Progenitor cell of endocrine pancreas (in vitro differentiated cells): ENCODE results near the gene GABRB3. TPM values are rescaled to one million over a fixed set of nuclear protein-coding genes. Genes with fewer than 3 reads are reported as not detected.

Experiments
- DNase-seq: peaks from one replicate; pipeline ENCODE4 v3.0.0; 2021; ENCODE audit warnings: low spot score; ENCODE audit not compliant: unreplicated experiment
- H3K27ac Mint-ChIP-seq: 2 replicates; pipeline ENCODE4 v1.8.0; 2021; ENCODE audit warnings: mild to moderate bottlenecking, moderate library complexity, mixed read lengths
- H3K27me3 Mint-ChIP-seq: 2 replicates; pipeline ENCODE4 v1.8.0; 2021; ENCODE audit warnings: mixed read lengths
- H3K36me3 Mint-ChIP-seq: 2 replicates; pipeline ENCODE4 v1.8.0; 2022; ENCODE audit warnings: mixed read lengths; ENCODE audit not compliant: insufficient read depth
- H3K4me1 Mint-ChIP-seq: 2 replicates; pipeline ENCODE4 v1.8.0; 2021; ENCODE audit warnings: low read depth, mixed read lengths
- H3K4me3 Mint-ChIP-seq: 2 replicates; pipeline ENCODE4 v1.8.0; 2021; ENCODE audit warnings: low read depth, mild to moderate bottlenecking, moderate library complexity, mixed read lengths
- H3K9me3 Mint-ChIP-seq: 2 replicates; pipeline ENCODE4 v1.8.0; 2021; ENCODE audit warnings: low read depth, mixed read lengths
- CTCF ChIP-seq: fragments of 200-600 bp; sonication (generic); IDR thresholded peaks from one replicate; pipeline ENCODE4 v1.5.0; 2021; ENCODE audit warnings: antibody characterized with exemption, mild to moderate bottlenecking; ENCODE audit not compliant: unreplicated experiment
- total RNA-seq: library from RNA; stranded (reverse); gene quantifications from 2 replicates; pipeline ENCODE4 v1.2.1, GENCODE V29; 2021

GABRB3 gene
- total RNA-seq, 1 donor from 2014 or later: 20.9 TPM

- H3K27ac Mint-ChIP-seq: no peak overlapping the region
- no peak for DNase-seq
- no peaks in the 10 kb centered on the region for H3K27me3 Mint-ChIP-seq
- no peak overlapping the region for H3K4me3 Mint-ChIP-seq
- peaks cover 2% of the 10 kb centered on the region for H3K36me3 Mint-ChIP-seq
- H3K9me3 Mint-ChIP-seq: peaks cover 8% of the 10 kb centered on the region
- no peak for TF ChIP-seq CTCF
- H3K4me1 Mint-ChIP-seq: no peaks in the 10 kb centered on the region
These were observed 151.1 kb downstream of the GABRB3 start for GRCh38 chr15:26621816-26622215.

GRCh38 chr15:26620528-26621458, 152.1 kb downstream of the GABRB3 start:
- Mint-ChIP-seq H3K9me3 (peaks cover 3% of the 10 kb centered on the region), H3K4me3 (no peak overlapping the region), H3K36me3 (peaks cover 2% of the 10 kb centered on the region), H3K27me3 (no peaks in the 10 kb centered on the region), H3K27ac (no peak overlapping the region), H3K4me1 (no peaks in the 10 kb centered on the region)
- no peak for TF ChIP-seq CTCF
- no peak for DNase-seq

GRCh38 chr15:26615927-26616302, 157.0 kb downstream of the GABRB3 start:
- TF ChIP-seq CTCF: no peak
- H3K4me1 Mint-ChIP-seq: no peaks in the 10 kb centered on the region
- H3K27ac Mint-ChIP-seq: no peak overlapping the region
- H3K27me3 Mint-ChIP-seq: no peaks in the 10 kb centered on the region
- H3K36me3 Mint-ChIP-seq: peaks cover 2% of the 10 kb centered on the region
- H3K9me3 Mint-ChIP-seq: peaks cover 3% of the 10 kb centered on the region
- DNase-seq: no peak
- no peak overlapping the region for H3K4me3 Mint-ChIP-seq

GRCh38 chr15:26615188-26615926, 157.5 kb downstream of the GABRB3 start:
- H3K36me3 Mint-ChIP-seq: peaks cover 2% of the 10 kb centered on the region
- DNase-seq: no peak
- H3K27me3 Mint-ChIP-seq: no peaks in the 10 kb centered on the region
- no peak overlapping the region for H3K4me3 Mint-ChIP-seq
- peaks cover 4% of the 10 kb centered on the region for H3K9me3 Mint-ChIP-seq
- H3K27ac Mint-ChIP-seq: no peak overlapping the region
- TF ChIP-seq CTCF: no peak
- H3K4me1 Mint-ChIP-seq: no peaks in the 10 kb centered on the region

GRCh38 chr15:26614734-26615133, 158.1 kb downstream of the GABRB3 start:
- H3K9me3 Mint-ChIP-seq: peaks cover 9% of the 10 kb centered on the region
- no peaks in the 10 kb centered on the region for H3K27me3 Mint-ChIP-seq
- no peak overlapping the region for H3K27ac Mint-ChIP-seq
- H3K4me1 Mint-ChIP-seq: no peaks in the 10 kb centered on the region
- H3K4me3 Mint-ChIP-seq: no peak overlapping the region
- peaks cover 1% of the 10 kb centered on the region for H3K36me3 Mint-ChIP-seq
- no peak for DNase-seq
- no peak for TF ChIP-seq CTCF
